GDM1 (cell line): ENCODE results near the gene MAPK1.
"Not testable (repeated sequence)": the region's sequence is repeated elsewhere in the genome, so short reads cannot be mapped to it uniquely, and the experiment has no call there.

Source experiments
- DNase-seq: peaks from one replicate; lab custom pipeline; 2025; lab: John Stamatoyannopoulos, UW

The MAPK1 gene

GRCh38 chr22:21845558-21846453 is 21.6 kb downstream of the MAPK1 start:
- DNase-seq = no peak

GRCh38 chr22:21842946-21843345 is 24.5 kb downstream of the MAPK1 start:
- DNase-seq = no peak

- DNase-seq = no peak
Observed at GRCh38 chr22:21841422-21841821, 26.0 kb downstream of the MAPK1 start.

- no peak for DNase-seq
Observed at GRCh38 chr22:21840236-21840823, 27.1 kb downstream of the MAPK1 start.

GRCh38 chr22:21839765-21840140 is 27.7 kb downstream of the MAPK1 start:
- no peak for DNase-seq

- not testable (repeated sequence) for DNase-seq
Observed at GRCh38 chr22:21839104-21839764, 28.2 kb downstream of the MAPK1 start.

GRCh38 chr22:21837248-21837979 is 30.0 kb downstream of the MAPK1 start:
- no peak for DNase-seq

- not testable (repeated sequence) for DNase-seq
Observed at GRCh38 chr22:21836486-21836885, 31.0 kb downstream of the MAPK1 start.

- DNase-seq = no peak
Observed at GRCh38 chr22:21835378-21835777, 32.1 kb downstream of the MAPK1 start.

- no peak for DNase-seq
Observed at GRCh38 chr22:21834869-21835268, 32.6 kb downstream of the MAPK1 start.

GRCh38 chr22:21832291-21833290 is 34.9 kb downstream of the MAPK1 start:
- no peak for DNase-seq

GRCh38 chr22:21829523-21829922 is 37.9 kb downstream of the MAPK1 start:
- DNase-seq = no peak

GRCh38 chr22:21828268-21828638 is 39.2 kb downstream of the MAPK1 start:
- DNase-seq = no peak

- DNase-seq = no peak
Observed at GRCh38 chr22:21827628-21828267, 39.7 kb downstream of the MAPK1 start.

- DNase-seq = no peak
Observed at GRCh38 chr22:21826204-21826603, 41.2 kb downstream of the MAPK1 start.

- not testable (repeated sequence) for DNase-seq
Observed at GRCh38 chr22:21824962-21825361, 42.5 kb downstream of the MAPK1 start.

- DNase-seq = no peak
Observed at GRCh38 chr22:21824445-21824912, 43.0 kb downstream of the MAPK1 start.

- no peak for DNase-seq
Observed at GRCh38 chr22:21823740-21824444, 43.6 kb downstream of the MAPK1 start.

- no peak for DNase-seq
Observed at GRCh38 chr22:21819183-21819770, 48.2 kb downstream of the MAPK1 start.
